Activated CD4-positive, alpha-beta T cell treated with anti-CD3 and anti-CD28 coated beads for 1 hour (primary cell): ENCODE data around the gene OTOA.
"Not testable (repeated sequence)": the region's sequence is repeated elsewhere in the genome, so short reads cannot be mapped to it uniquely, and the experiment has no call there.

Experiments
- DNase-seq: peaks from one replicate; pipeline ENCODE4 v3.0.0-alpha.2; 2020

OTOA gene

DNA sequence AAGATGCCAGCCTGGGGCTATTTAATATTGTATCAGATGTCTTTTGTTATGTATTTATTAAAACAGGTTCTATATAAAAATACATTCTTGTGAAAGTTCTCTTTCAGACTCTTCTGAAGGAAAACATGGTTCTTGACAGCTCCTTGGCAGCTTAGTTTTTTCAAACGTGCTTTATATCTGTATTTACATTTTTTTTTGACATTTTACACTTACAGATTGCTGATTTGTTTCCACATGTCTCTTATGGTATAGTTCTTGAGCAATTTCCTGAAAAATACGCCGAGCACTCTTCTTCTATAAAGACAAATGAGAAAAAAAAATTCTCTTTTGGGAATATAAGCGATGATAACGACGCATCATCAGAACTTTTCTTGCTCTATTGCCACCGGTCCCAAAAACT is 20.9 kb upstream of the OTOA start:
- DNase-seq, result no peak

DNA sequence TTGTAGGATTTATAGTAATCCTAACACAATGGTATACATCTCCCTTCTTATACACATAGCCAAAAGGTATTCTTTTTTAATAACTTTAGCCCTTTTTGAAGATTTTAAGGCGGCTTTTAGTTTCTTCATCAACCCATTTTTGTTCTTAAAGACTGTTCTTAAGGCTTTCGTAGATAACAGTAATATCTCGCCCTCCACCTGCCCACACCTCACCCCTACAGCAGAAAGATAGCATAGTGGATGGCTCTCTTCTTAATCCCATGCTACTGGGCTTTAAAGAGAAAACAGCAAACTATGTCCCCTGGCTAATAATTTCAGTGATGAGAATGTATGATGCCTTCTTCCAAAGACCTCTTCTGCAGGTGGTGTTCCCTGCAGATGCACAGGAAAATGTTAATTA is 20.0 kb upstream of the OTOA start:
- no peak for DNase-seq

DNA sequence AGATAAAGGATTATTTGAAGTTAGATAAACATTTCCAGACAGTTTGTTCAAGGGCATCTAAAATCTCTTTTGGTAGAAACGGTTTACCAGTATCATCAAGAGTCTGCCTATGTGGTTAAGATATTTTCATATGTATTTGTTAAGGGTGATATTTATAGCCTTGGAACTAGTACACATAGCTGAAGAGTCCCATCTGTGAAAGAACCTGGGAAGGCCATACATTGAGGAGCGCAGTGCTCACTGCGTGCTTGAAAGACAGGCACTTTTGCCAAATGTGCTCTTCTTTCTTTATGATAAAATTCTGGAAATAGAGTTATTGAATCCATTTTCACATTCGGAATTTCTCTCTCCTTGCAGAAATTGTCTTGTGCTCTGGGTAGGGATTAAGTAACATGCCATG is 19.1 kb upstream of the OTOA start:
- DNase-seq, result no peak

DNA sequence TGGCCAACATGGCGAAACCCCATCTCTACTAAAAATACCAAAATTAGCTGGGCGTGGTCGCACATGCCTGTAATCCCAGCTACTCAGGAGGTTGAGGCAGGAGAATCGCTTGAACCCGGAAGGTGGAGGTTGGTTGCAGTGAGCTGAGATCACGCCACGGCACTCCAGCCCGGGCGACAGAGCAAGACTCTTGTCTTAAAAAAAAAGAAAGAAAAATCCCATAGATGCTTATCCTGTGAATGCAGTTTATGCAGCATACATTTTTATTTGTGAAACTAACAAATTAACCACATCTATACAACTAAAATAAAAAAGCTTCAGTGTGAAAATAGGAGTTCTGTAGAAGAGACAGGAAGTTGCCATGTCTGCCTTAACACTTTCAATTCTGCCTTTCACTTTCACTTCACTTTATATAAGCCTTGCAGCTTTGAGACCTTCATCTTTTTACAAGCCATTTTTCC is 18.5 kb upstream of the OTOA start:
- DNase-seq, result no peak

DNA sequence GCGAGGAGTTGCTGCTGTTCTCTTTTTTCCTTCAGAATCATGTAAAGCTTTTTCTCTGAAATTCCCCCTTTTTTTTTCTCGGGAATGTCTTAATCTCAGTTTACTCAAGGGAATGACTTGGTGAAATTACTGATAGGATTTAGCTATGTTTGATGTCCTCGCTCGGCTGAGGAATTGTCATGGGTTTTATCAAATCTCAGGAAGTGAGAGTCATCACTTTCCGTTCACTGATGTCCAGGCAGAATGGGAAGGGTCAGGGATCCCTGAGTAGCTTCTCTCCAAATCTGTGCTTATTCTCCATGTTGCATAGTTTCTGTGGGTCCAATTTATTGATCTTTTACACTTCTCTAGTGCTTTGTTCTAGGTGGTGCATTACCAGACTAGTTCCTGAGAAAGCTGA is 17.7 kb upstream of the OTOA start:
- DNase-seq, result no peak

DNA sequence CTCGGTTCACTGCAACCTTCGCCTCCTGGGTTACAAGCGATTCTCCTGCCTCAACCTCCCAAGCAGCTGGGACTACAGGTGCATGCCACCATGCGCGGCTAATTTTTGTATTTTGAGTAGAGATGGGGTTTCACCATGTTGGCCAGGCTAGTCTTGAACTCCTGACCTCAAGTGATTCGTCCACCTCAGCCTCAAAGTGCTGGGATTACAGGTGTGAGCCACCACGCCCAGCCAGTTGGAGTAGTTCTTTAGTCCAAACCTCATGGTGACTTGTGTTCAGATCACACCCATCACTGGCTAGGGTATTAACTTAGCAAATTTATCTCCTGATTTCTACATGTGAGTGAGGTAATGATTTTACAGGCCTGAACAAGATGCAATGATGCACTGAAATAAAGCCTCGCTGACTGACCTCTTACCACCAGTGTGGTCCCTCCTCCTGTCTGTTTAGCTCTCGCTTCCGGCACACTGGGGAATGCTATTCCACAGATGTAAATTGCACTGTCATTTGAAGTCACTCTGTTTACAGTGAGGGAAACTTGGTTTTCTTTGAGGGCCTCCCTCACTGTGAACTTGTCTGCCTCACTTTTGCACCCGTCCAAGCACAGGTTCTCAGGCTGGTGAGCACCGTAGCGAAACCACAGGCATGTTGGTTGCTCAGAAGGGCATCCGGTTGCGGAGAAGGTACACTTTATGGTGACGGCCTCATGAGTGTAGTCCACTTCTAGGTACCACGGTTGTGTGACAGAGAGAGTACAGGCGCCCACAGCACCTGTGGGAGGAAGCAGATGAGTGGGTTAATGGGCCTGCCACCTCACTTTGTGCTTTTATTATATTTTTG is 16.8 kb upstream of the OTOA start:
- peak; percentile 55 for DNase-seq

DNA sequence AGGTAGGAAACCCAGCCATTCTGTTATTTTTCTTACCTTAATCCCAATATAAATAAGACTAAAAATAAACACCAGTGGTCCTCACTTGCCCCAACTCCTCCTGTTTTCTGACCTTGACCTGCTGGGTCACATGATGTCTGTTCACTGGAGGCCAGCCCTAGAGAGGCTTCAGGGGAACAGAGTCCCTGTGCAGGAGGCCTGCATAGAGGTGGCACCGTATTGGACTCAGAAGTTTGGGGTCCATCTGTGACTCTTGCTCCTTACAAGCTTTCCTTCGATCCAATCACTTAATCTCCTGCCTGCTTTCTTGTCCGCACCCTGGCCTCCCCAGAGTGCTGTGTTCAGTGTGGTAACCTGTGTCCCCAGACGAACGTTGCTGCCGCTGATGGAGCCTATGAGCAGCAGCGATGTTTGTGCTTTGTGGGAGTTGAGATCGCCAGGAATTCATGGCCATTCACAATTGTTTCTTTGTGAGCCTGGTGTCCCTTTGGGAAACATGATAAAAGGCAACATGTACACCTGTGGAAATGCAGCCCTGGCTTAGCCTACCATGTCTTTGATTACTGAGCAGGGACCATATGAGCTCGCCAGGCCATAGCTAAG is 16.1 kb upstream of the OTOA start:
- no peak for DNase-seq

DNA sequence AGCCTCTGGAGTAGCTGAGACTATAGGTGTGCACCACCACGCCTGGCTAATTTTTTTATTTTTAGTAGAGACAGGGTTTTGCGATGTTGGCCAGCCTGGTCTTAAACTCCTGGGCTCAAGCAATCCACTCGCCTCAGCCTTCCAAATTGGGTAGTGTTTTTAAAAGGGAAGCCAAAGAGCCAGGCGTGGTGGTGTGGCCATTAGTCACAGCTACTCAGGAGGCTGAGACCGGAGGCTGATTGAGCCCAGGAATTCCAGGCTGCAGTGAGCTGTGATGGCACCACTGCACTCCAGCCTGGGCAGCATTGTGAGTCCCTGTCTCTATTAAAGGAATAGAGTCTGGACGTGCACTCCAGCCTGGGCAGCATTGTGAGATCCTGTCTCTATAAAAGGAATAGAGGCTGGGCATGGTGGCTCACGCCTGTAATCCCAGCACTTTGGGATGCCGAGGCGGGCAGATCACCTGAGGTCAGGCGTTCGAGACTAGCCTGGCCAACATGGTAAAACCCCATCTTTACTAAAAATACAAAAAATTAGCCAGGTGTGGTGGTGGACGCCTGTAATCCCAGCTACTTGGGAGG is 13.9 kb upstream of the OTOA start:
- not testable (repeated sequence) for DNase-seq

DNA sequence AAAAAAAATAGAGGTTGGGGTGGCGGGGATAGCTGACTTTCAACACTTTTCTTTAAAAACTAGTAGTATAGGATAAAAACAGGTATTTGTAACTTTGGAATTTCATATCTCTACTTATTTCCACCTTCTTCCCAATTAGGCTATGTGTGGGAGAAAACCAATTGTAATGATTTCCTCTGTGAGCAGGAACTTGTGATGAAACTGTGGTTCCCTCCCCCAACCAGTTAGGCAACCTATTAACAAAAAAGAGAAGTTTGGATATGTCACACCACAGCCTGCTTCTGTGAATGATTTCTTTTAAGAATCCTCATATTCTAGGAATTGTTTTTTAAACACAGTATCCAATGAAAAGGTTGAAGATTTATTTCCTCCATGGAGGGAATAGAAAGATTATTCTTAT is 13.2 kb upstream of the OTOA start:
- no peak for DNase-seq

DNA sequence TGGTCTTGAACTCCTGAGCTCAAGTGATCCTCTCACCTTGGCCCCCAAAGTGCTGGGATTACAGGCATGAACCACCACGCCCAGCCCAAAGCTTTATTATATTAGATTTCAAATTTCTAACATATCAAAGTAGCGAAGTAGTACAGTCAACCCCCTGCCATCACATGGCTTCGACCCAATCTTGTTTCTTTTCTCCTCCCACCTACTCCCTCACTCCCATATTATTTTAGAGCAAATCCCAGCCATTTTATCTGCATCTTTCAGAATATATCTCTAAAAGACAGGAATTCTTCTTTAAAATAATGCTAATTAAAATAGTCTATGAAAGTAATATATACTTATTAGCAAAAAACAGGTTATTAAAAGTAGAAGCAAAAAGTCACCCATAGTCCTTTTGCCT is 12.3 kb upstream of the OTOA start:
- no peak for DNase-seq

DNA sequence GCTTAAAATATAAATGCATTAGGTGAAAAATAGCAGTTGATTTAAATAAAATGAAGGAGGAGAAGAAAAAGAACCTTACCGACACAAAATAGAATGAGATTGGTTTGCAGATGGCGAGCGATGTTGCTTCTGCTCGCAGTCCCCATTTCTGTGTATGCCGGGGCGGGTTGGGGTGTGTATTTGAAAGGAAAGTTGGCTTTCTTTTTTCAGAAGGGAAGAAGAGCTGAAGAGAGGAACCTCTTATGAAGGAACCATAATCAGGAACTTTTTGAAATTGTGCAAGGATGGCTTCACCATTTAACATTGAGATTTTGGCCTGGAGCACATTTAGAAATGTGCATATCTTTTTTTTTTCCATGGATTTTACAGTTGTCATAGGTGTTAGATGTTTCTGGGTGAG is 11.3 kb upstream of the OTOA start, which contains the start of gene IGSF6:
TSS of gene IGSF6 (minus strand) at position 156 of the 400 bp plus-strand sequence. CDS start at position 146, 10 bp downstream.
- no peak for DNase-seq

DNA sequence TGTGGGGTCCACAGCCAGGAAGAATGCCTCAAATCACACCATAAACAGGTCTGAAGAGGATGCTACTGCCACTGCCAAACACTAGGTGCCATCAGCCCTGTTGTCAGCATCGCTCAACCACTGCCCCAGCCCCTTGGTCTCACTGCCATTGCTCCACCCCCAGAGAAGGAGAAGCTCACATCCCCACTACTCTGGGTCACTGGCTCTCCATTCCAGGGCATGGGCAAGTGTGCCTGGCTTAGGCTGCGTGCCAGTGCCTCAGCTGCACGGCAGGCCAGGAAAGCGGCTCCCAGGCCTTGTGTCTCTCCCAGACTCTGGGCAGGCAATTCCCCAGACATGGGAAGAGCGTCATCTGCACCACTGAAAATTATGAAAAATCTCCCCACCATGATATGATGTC is 10.2 kb upstream of the OTOA start:
- no peak for DNase-seq

DNA sequence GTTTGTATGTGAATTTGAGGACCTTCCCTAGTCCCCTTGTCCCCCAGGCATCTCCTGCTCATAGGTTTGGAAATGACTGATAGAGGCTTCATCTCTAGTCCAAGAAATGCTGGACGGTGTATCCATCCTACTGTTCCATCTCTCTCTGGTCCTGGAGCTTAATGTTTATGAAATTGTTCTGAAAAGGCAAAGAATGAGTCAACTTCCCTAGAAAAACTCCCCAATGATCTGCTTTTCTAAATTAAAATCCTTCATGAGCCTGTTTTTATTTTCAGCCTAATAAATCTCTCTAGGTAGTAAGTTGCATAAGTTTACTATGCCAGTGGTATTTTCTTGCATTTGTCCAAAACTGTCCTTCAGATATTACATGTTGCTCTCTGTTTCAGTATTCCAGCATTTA is 9.3 kb upstream of the OTOA start:
- DNase-seq, result no peak

DNA sequence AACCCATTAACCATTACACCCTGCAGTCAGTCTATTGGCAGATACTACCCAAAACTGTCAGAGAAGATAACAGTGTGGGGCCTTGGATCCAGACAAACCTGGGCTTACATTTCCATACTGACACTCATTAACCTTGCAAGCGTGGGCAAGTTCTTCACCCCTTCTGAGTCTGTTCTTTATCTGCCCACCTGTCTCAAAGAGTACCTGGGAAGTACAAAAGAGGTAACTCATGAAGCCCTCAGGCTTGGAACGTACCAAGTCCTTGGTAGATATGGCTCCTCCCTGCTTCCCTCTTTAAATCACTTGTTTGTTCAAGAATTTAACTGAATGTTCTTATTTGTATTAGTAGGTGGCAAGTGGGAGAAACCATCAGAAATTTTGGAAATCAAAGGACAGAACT is 8.9 kb upstream of the OTOA start:
- DNase-seq, result no peak

DNA sequence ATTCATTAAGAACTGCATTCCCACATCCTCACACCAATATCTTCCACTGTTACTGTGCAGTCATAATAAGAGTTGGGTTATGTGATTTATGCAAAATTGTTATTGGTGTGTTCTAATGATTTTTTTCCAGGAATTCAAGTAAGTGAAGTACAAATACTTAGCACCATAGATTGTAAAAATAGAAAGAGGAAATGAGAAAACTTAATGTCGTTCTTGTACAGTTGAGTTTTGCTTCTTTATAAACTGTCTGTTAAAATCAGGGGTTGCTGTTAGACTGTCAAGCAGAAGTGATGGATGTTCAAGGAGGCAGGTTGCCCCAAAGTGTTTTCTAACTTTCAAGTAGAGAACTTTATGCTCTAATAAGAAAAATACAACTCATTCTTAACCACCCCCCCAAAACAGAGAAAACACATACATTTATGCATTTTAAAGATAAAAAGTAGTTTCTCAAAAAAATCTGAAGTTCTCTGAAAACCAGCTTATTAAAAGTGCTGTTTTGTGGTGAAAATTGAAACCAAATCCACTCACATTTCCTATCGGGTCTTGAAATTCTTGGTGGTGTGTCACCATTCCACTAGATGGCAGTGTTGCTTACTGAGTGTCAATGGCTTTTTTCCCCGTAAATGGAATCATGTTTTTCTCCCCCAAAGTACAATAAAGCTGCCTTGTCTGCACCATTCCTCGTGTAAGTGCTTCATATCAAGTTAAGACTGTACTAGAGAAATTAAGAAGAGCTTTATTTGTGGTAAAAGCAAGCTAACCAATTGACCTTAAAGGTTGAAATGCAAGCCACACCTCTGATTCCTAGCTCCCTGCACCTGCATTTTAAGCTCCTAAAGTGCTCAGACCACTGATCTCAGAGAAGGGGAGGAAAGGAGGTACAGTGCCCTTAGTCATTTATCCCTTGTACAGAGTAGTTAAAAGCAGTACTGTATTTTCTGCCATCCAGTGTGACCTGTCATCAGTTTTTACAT is 6.7 kb upstream of the OTOA start:
- no peak for DNase-seq

DNA sequence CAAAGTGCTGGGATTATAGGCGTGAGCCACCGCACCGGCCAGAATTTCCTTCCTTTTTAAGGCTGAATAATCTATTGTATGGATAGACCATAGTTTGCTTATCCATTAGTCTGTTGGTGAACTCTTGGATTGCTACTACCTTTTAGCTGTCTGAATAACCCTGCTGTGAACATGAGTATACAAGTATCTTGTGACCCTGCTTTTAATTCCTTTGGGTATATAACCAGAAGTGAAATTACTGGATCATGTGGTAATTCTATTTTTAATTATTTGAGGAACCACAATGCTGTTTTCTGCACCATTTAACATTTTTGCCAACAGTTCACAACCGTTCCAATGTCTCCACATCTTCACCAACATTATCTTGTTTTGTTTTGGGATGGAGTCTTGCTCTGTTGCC is 4.6 kb upstream of the OTOA start:
- DNase-seq, result no peak

DNA sequence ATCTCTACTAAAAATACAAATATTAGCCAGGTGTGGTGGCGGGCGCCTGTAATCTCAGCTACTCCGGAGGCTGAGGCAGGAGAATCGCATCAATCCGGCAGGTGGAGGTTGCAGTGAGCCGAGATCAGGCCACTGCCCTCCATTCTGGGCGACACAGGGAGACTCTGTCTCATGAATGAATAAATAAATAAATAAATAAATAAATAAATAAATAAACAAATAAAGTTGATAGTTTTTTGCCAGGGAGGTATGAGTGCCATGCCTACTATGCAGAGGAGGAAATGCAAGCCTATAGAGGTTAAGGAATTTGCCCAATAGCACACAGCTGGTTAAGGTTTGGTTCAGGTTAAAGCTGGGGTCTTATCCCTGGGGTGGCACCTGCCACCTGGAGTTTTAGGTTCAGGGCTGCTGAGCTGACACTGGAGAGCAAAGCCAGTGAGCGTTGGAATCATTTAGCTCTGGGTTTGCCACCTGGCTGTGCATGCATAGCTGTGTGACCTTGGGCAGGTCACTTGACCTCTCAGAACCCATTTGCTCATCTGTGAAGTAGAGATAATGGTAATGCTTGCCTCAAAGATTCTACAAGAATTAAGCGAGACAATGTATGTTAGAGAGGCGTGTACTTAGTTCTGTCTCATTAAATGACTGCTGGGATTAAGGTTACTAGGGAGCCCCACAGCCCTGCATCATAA is 1.2 kb downstream of the OTOA start:
- DNase-seq, result no peak

DNA sequence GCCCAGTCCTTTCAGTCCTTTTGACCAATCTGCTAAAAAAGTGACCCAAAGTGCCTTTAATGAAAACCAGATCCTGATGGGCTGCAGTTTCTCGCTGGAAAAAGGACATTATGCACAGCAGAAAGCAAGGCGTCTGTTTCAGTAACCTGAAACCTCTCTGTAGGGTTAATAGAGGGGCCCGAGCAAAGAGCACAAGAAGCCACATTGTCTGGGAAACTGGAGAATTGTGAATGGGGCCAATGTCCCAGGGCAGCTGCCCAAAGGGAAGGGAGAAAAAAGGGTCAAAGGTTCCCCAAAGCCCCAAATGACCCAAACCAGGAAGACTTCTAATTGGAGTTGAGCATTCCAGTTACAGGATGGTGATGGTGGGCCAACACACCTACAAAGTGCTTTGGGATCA is 3.0 kb downstream of the OTOA start:
- DNase-seq, result no peak

DNA sequence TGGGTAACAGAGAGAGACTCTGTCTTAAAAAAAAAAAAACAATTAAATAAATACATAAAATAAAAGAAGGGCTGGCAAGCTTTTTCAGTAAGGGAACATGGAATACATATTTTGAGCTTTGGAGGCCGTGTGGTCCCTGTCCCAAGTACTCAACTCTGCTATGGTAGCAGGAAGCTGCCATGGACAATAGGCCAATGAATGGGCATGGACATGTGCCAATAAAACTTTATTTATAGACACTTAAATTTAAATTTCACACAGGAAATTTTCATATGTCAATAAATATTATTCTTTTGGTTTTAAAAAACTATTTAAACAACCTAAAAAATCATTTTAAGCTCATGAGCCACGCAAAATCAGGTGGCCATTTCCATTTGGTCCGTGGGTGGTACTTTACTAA is 3.8 kb downstream of the OTOA start:
- DNase-seq, result no peak

DNA sequence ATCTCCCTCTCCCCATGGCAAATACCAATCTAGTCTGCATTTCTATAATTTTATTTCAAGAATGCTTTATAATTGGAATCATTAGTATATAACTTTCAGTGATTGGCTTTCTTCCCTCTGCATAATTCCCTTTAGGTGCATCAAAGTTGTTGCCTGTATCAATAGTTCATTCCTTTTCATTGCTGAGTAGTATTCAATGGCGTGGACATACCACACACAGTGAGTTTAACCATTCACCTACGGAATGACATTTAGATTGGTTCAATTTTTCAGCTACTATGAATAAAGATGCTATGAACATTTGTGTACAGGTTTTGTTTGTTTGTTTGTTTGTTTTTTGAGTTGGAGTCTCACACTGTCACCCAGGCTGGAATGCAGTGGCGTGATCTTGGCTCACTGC is 9.7 kb downstream of the OTOA start:
- DNase-seq, result no peak

DNA sequence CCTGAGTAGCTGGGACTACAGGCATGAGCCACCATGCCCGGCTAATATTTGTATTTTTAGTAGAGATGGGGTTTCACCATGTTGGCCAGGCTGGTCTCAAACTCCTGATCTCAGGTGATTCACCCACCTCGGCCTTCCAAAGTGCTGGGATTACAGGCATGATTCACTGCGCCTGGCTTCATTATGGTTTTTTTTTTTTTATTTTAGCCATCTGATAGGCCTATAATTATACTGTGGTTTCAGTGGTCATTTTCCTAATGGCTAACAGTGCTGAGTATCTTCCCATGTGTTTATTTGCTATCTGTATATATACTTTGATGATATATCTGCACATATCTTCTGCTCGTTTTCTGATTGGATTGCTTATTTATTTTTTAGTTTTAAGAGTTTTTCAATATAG is 10.7 kb downstream of the OTOA start:
- DNase-seq, result not testable (repeated sequence)

DNA sequence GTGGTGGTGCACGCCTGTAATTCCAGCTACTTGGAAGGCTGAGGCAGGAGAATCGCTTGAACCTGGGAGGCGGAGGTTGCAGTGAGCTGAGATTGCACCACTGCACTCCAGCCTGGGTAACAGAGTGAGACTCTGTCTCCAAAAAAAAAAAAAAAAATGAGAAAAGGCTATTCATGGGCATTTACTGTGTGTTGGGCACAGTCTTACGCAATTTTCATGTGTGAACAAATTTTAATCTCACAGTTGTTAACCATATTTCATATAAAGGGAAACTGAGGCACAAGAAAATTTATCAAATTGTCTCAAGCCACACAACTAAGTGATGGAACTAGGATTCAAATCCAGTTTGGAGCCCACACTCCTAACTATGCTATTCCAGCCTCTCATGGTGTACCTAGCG is 16.9 kb downstream of the OTOA start:
- DNase-seq, result not testable (repeated sequence)
